IMR-90 (cell line): ENCODE data around the gene MRGPRX2. TPM values are rescaled to one million over a fixed set of nuclear protein-coding genes. Genes with fewer than 3 reads are reported as not detected.

Experiments
- ATAC-seq: fragments of 200-7000 bp; cut with Tn5 transposase; 2 replicates; pipeline ENCODE4 v1.9.1; 2020; ENCODE audit warnings: low read depth, mild to moderate bottlenecking, moderate library complexity
- BruUV-seq: library from RNA; stranded (reverse); fragments of 400-500 nt; replicated peaks from 2 replicates; lab custom pipeline; 2021; lab: Mats Ljungman, UMichigan
- CTCF ChIA-PET: fragments of 300-600 bp; formaldehyde crosslinking; extraction: SDS; loops from one replicate; lab custom pipeline; 2021; ENCODE audit warnings: antibody characterized with exemption; lab: Yijun Ruan, JAX
- POLR2A ChIA-PET: fragments of 300-600 bp; sonication (Branson Sonifier 250); formaldehyde crosslinking; loops from one replicate; lab custom pipeline; 2022; ENCODE audit warnings: antibody characterized with exemption; ENCODE audit not compliant: unreplicated experiment; lab: Charles Lee
- DNase-seq: peaks from one replicate; pipeline ENCODE4 v3.0.0; 2013
- H2AFZ ChIP-seq: replicated peaks from 2 replicates; pipeline ENCODE3; 2013; ENCODE audit warnings: low read length, mild to moderate bottlenecking; ENCODE audit not compliant: poor library complexity
- H2AK5ac ChIP-seq: 2 replicates; pipeline ENCODE4 v1.6.1; 2013; ENCODE audit warnings: low read depth, low read length, inconsistent platforms
- H2AK9ac ChIP-seq: replicated peaks from 2 replicates; pipeline ENCODE3; 2013; ENCODE audit warnings: mild to moderate bottlenecking, low read depth, low read length, moderate library complexity; ENCODE audit not compliant: poor library complexity
- H2BK120ac ChIP-seq: 2 replicates; pipeline ENCODE4 v1.6.1; 2013; ENCODE audit warnings: low read depth, low read length, inconsistent platforms
- H2BK15ac ChIP-seq: 3 replicates; pipeline ENCODE4 v1.6.1; 2013; ENCODE audit warnings: low read depth, low read length, inconsistent platforms
- H2BK20ac ChIP-seq: 2 replicates; pipeline ENCODE4 v1.6.1; 2013; ENCODE audit warnings: low read depth, mild to moderate bottlenecking, inconsistent platforms, low read length, moderate library complexity
- H2BK5ac ChIP-seq: 2 replicates; pipeline ENCODE4 v1.6.1; 2013; ENCODE audit warnings: mild to moderate bottlenecking, low read depth, low read length, inconsistent platforms; ENCODE audit not compliant: poor library complexity, severe bottlenecking
- H3K14ac ChIP-seq: replicated peaks from 2 replicates; pipeline ENCODE4 v1.6.1; 2013; ENCODE audit warnings: low read depth, low read length, inconsistent platforms
- H3K18ac ChIP-seq: 2 replicates; pipeline ENCODE4 v1.6.1; 2013; ENCODE audit warnings: low read depth, low read length, control low read depth
- H3K23ac ChIP-seq: 2 replicates; pipeline ENCODE4 v1.6.1; 2013; ENCODE audit warnings: low read depth, low read length, inconsistent platforms
- H3K27ac ChIP-seq: 2 replicates; pipeline ENCODE4 v1.5.1; 2013; ENCODE audit warnings: mild to moderate bottlenecking, control low read depth, low read length; ENCODE audit not compliant: insufficient read depth
- H3K27me3 ChIP-seq: 2 replicates; pipeline ENCODE4 v1.6.1; 2013; ENCODE audit warnings: low read length; ENCODE audit not compliant: control insufficient read depth, insufficient read depth
- H3K36me3 ChIP-seq: 2 replicates; pipeline ENCODE4 v1.6.1; 2013; ENCODE audit warnings: low read length, mixed read lengths; ENCODE audit not compliant: control insufficient read depth, insufficient read depth
- H3K4ac ChIP-seq: 2 replicates; pipeline ENCODE4 v1.6.1; 2013; ENCODE audit warnings: low read depth, low read length, inconsistent platforms
- H3K4me1 ChIP-seq: 2 replicates; pipeline ENCODE4 v1.6.1; 2013; ENCODE audit warnings: low read length, mixed read lengths; ENCODE audit not compliant: control insufficient read depth, insufficient read depth
- H3K4me2 ChIP-seq: 2 replicates; pipeline ENCODE4 v1.6.1; 2013; ENCODE audit warnings: low read depth, mild to moderate bottlenecking, control low read depth, low read length, moderate library complexity
- H3K4me3 ChIP-seq: 2 replicates; pipeline ENCODE4 v1.5.1; 2013; ENCODE audit warnings: low read depth, mild to moderate bottlenecking, control low read depth, low read length, moderate library complexity; ENCODE audit not compliant: insufficient read depth
- H3K56ac ChIP-seq: 2 replicates; pipeline ENCODE4 v1.6.1; 2013; ENCODE audit warnings: low read length, inconsistent platforms; ENCODE audit not compliant: insufficient read depth; ENCODE audit errors: extremely low read depth
- H3K79me1 ChIP-seq, 2 experiments: 2 replicates each; pipeline ENCODE4 v1.6.1; 2013; ENCODE audit warnings: low read length in 2 of 2, inconsistent platforms in 1 of 2, low read depth in 1 of 2
- H3K9ac ChIP-seq: 2 replicates; pipeline ENCODE4 v1.6.1; 2013; ENCODE audit warnings: low read depth, low read length, control low read depth
- H3K9me1 ChIP-seq: 2 replicates; pipeline ENCODE4 v1.6.1; 2013; ENCODE audit warnings: low read length, inconsistent platforms; ENCODE audit not compliant: insufficient read depth
- H3K9me3 ChIP-seq: 2 replicates; pipeline ENCODE4 v1.6.1; 2013; ENCODE audit warnings: low read length; ENCODE audit not compliant: control insufficient read depth, insufficient read depth
- H4K20me1 ChIP-seq: 2 replicates; pipeline ENCODE4 v1.6.1; 2013; ENCODE audit warnings: low read length, inconsistent platforms; ENCODE audit not compliant: insufficient read depth
- H4K5ac ChIP-seq: 2 replicates; pipeline ENCODE4 v1.6.1; 2013; ENCODE audit warnings: mild to moderate bottlenecking, low read depth, low read length, control low read depth
- H4K8ac ChIP-seq, 2 experiments: 2 replicates each; pipeline ENCODE4 v1.6.1; 2013; ENCODE audit warnings: low read depth in 2 of 2, low read length in 2 of 2, control low read depth in 1 of 2, inconsistent platforms in 1 of 2
- H4K91ac ChIP-seq: 2 replicates; pipeline ENCODE4 v1.6.1; 2013; ENCODE audit warnings: low read depth, low read length, inconsistent platforms; ENCODE audit not compliant: insufficient read depth
- CEBPB ChIP-seq: IDR thresholded peaks from 2 replicates; pipeline ENCODE4 v1.6.1; 2012; ENCODE audit warnings: low read depth, low read length, improper control_type of control experiment
- NFE2L2 ChIP-seq: fragments of 150-350 bp; IDR thresholded peaks from 2 replicates; pipeline ENCODE4 v1.6.1; 2016; ENCODE audit warnings: low read depth, mild to moderate bottlenecking, low read length
- POLR2A ChIP-seq: IDR thresholded peaks from 2 replicates; pipeline ENCODE4 v1.6.1; 2012; ENCODE audit warnings: mild to moderate bottlenecking, low read depth, low read length
- WGBS, 2 experiments: methylation state at CpG; one replicate each; pipeline versions ENCODE4 v1.1.5 to v1.1.7; 2013; ENCODE audit warnings: missing lambda C conversion rate in 2 of 2; ENCODE audit not compliant: insufficient read length in 1 of 2; ENCODE audit errors: extremely low coverage in 2 of 2; 5-methylcytosine and 5-hydroxymethylcytosine counted together
- dilution Hi-C: fragments of 300-500 bp; cut with HindIII; formaldehyde crosslinking; loops from one replicate; pipeline ENCODE4 v1.14.3; 2018; ENCODE audit warnings: low sequenced_read_pairs; ENCODE audit not compliant: unreplicated experiment
- in situ Hi-C: fragments of 300-500 bp; cut with MboI; formaldehyde crosslinking; loops from 3 replicates; pipeline ENCODE4 v1.14.3; 2019; ENCODE audit warnings: low sequenced_read_pairs, inconsistent platforms, mixed read lengths
- intact Hi-C: fragments of 100-400 bp; cut with micrococcal nuclease; formaldehyde crosslinking; loops from 2 replicates; pipeline ENCODE4 v1.10.0; 2022
- polyA plus RNA-seq, 3 experiments: library from polyadenylated mRNA; depleted of rRNA; stranded (reverse); fragments of >200 nt; gene quantifications; 2 replicates each; pipeline ENCODE4 v1.2.3, GENCODE V29; 2012; ENCODE audit warnings: low replicate concordance in 1 of 3
- total RNA-seq: library from RNA; depleted of rRNA; stranded (reverse); fragments of >200 nt; gene quantifications from 2 replicates; pipeline ENCODE4 v1.2.3, GENCODE V29; 2012

The MRGPRX2 gene
- total and polyA plus RNA-seq, 2 of the 4 experiments (the other 2 are of a cell fraction): not detected

GRCh38 chr11:19079643-19080440, 19.3 kb upstream of the MRGPRX2 start:
- H3K18ac ChIP-seq: no peak overlapping the region
- no peaks in the 10 kb centered on the region for H3K36me3 ChIP-seq
- peaks cover 3% of the 10 kb centered on the region; the same call in 1 of the 2 replicates for H3K4me1 ChIP-seq
- intact Hi-C loops: loop anchor here (5.0 to 10.0 kb wide), 2 partner anchors 162 to 825 kb away; partner anchors contain the start of gene E2F8
- no peak overlapping the region for H3K27ac ChIP-seq
- H3K9ac ChIP-seq: no peak overlapping the region
- BruUV-seq: no TSS peak
- H3K4me3 ChIP-seq: no peak overlapping the region
- no peaks in the 10 kb centered on the region for H3K79me1 ChIP-seq
- no peak overlapping the region for H2BK20ac ChIP-seq
- H4K20me1 ChIP-seq: no peaks in the 10 kb centered on the region
- no peak overlapping the region for H2BK120ac ChIP-seq
- CTCF ChIA-PET: interaction anchor here (1.0 kb wide), 1 partner anchor 9 kb away, joined by 3 read pairs; no protein-coding TSS in a partner anchor
- no peak overlapping the region for H2BK5ac ChIP-seq
- no peak overlapping the region for H2AFZ ChIP-seq
- H4K91ac ChIP-seq: no peak overlapping the region
- dilution Hi-C loops: no loop called here
- DNase-seq (peak; percentile 68), ATAC-seq (peak; percentile 70)
- no CpG with 5 or more reads among the region's 6 CpGs for WGBS, 2 experiments
- no peaks in the 10 kb centered on the region for H3K9me3 ChIP-seq
- no peak overlapping the region for H2AK9ac ChIP-seq
- no peaks in the 10 kb centered on the region for H3K9me1 ChIP-seq
- H2AK5ac ChIP-seq: no peak overlapping the region
- no peak overlapping the region for H2BK15ac ChIP-seq
- no peak overlapping the region for H3K4ac ChIP-seq
- H3K4me2 ChIP-seq: no peak overlapping the region
- H4K8ac ChIP-seq: no peak overlapping the region
- POLR2A ChIA-PET: no interaction called here
- H3K56ac ChIP-seq: no peak overlapping the region
- in situ Hi-C loops: loop anchor here (25.0 kb wide), 1 partner anchor 682 kb away; no protein-coding TSS in a partner anchor
- H4K5ac ChIP-seq: no peak overlapping the region
- TF ChIP-seq CEBPB (peak; percentile 66; the same call in 1 of the 2 replicates), NFE2L2 (peak; percentile 60), POLR2A (no peak)
- H3K14ac ChIP-seq: no peak overlapping the region
- H3K27me3 ChIP-seq: peaks cover 12% of the 10 kb centered on the region
- H3K23ac ChIP-seq: no peak overlapping the region
